Mononuclear cell (primary cell): ENCODE measurements around the gene REEP6. TPM values are rescaled to one million over a fixed set of nuclear protein-coding genes. Genes with fewer than 3 reads are reported as not detected.
"Not testable (repeated sequence)": the region's sequence is repeated elsewhere in the genome, so short reads cannot be mapped to it uniquely, and the experiment has no call there.

Experiments used
- H3K27me3 ChIP-seq: 2 replicates; pipeline ENCODE4 v1.6.0; 2011; ENCODE audit warnings: low read length, control low read depth; ENCODE audit not compliant: insufficient read depth
- H3K4me1 ChIP-seq: 2 replicates; pipeline ENCODE4 v1.5.1; 2011; ENCODE audit warnings: mild to moderate bottlenecking, low read length, control low read depth; ENCODE audit not compliant: insufficient read depth
- H3K4me3 ChIP-seq: 2 replicates; pipeline ENCODE4 v1.5.1; 2011; ENCODE audit warnings: mild to moderate bottlenecking, low read length, moderate library complexity
- H3K9me3 ChIP-seq: 2 replicates; pipeline ENCODE4 v1.5.1; 2011; ENCODE audit warnings: low read depth, mild to moderate bottlenecking, control low read depth, low read length
- total RNA-seq: library from RNA; depleted of rRNA; stranded (reverse); fragments of >200 nt; gene quantifications from one replicate; pipeline ENCODE4 v1.2.3, GENCODE V29; 2012

Gene REEP6
- total RNA-seq, 1 donor: 2.1 TPM

DNA sequence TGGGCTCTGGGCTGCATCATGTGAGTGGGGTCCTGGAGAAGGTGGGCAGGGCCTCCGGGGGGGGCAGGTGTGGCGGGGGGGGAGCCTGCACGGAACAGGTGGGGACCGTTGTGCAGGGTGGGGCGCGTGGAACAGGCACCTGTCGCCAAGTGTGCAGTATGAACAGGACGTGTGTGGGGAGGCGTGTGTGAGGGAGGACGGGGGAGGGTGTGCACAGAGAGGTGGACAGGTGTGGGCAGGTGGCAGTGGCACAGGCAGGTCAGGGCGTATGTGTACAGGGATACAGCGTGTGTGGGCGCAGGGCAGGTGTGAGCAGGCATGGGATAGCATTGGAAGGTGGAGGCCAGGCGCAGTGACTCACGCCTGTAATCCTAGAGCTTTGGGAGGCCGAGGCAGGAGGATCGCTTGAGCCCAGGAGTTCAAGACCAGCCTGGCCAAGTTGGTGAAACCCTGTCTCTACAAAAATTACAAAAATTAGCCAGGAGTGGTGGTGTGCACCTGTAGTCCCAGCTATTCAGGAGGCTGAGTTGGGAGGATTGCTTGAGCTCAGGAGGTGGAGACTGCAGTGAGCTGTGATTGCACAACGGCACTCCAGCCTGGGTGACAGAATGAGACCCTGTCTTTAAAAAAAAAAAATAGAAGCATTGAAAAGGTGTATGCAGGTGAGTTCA lies 36.1 kb downstream of the REEP6 start:
- H3K4me1 ChIP-seq: no peaks in the 10 kb centered on the region
- H3K27me3 ChIP-seq: peaks cover 19% of the 10 kb centered on the region
- no peaks in the 10 kb centered on the region for H3K9me3 ChIP-seq
- no peak overlapping the region for H3K4me3 ChIP-seq

DNA sequence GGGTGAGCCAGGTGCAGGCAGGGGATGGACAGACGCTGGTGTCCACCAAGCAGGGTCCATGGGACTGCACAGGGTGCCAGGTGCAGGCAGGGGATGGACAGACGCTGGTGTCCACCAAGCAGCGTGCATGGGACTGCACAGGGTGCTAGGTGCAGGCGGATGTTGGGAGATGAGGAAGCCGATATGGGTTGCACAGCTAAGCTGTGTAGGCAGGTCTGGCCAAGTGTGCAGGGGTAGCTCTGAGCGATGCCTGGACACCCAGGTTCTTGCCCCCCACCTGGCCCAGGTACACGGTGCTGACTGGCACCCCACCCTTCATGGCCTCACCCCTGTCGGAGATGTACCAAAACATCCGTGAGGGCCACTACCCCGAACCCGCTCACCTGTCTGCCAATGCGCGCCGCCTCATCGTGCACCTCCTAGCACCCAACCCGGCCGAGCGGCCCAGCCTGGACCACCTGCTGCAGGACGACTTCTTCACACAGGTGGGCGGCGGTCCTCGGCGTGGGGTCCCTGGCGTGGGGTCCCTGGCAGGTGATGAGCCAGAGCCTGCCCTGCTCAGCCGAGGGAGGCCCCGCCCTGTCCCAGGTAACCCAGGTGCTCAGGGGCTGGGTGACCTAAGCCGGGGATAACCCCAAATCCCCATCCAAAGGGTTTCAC lies 36.8 kb downstream of the REEP6 start:
- peaks cover 18% of the 10 kb centered on the region for H3K27me3 ChIP-seq
- no peaks in the 10 kb centered on the region for H3K4me1 ChIP-seq
- no peaks in the 10 kb centered on the region for H3K9me3 ChIP-seq
- H3K4me3 ChIP-seq: no peak overlapping the region

DNA sequence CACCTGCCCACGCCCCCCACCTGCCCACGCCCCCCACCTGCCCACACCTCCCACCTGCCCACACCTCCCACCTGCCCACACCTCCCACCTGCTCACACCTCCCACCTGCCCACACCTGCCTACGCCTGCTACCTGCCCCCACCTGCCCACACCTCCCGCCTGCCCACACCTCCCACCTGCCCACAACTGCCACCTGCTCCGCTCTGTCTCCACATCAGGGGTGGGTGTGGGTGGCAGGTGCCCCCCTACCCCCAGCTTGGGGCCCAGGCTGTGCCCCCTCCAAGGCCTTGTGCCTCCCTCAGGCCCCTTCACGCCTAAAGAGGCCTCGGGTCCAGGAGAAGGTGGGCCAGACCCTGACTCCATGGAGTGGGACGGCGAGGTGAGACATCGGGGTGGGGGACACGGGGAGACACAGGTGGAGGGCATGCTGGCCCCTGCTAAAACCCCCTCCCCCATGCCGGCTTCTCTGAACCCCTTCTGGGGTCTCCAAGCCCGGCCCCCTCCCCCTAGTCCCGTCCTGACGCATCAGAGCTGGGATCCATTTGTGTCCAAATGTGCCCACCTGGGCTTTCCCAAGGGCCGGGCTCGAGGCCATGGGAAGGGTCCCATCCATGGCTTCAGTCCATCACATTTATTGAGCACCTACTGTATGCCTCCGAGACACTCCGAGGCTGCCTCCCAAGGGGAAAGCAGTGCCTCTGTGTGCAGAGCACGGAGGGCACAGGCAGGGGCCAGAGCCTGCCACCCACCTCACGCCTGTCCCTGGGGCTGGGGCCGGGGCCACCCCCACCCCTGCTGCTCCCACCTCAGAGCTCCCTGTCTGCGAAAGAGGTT lies 37.8 kb downstream of the REEP6 start:
- H3K9me3 ChIP-seq: no peaks in the 10 kb centered on the region
- no peaks in the 10 kb centered on the region for H3K4me1 ChIP-seq
- peaks cover 10% of the 10 kb centered on the region for H3K27me3 ChIP-seq
- no peak overlapping the region for H3K4me3 ChIP-seq

DNA sequence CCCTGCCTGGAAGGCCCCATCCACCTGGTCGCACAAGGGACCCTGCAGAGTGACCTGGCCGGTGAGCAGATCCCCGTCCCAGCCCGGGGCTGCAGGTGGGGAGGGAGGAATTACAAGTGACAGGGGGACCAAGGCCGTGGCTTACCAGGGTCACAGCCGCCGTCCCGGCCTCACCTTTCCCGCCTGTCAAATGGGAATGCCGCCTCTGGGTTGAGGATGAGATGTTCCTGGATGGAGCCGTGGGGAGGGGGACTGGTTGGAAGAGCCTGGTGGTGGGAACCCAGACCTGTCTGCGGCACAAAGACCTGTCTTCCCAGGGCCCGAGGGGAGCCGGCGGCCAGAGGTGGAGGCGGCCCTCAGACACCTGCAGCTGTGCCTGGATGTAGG lies 38.4 kb downstream of the REEP6 start:
- Histone ChIP-seq H3K27me3 (peaks cover 8% of the 10 kb centered on the region), H3K9me3 (no peaks in the 10 kb centered on the region), H3K4me3 (no peak overlapping the region), H3K4me1 (no peaks in the 10 kb centered on the region)

DNA sequence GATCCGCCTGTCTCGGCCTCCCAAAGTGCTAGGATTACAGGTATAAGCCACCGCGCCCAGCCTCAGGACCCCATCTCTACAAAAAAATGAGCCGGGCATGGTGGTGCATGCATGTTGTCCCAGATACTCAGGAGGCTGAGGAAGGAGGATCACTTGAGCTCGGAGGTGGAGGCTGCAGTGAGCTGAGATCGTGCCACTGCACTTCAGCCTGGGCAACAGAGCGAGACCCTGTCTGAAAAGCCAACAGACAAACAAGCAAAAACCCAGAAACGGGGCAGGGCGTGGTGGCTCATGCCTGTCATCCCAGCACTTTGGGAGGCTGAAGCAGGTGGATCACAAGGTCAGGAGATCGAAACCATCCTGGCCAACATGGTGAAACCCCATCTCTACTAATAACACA lies 39.9 kb downstream of the REEP6 start:
- not testable (repeated sequence) for H3K9me3 ChIP-seq, H3K4me1 ChIP-seq

DNA sequence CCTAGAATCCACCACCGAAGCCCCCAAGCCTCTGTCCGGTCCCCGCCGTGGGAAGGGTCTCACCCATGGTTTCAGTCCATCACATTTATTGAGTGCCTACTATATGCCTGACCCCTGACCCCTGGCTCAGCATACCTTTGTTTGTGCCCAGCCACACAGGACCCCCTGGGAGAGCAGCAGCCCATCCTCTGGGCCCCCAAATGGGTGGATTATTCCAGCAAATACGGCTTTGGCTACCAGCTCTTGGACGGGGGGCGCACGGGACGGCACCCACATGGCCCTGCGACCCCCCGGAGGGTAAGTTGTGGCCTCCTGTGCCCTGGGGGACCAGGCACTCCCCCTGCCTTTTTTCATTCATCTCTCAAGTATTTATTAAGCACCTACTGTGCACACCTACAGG lies 40.6 kb downstream of the REEP6 start:
- no peaks in the 10 kb centered on the region for H3K4me1 ChIP-seq
- no peak overlapping the region for H3K4me3 ChIP-seq
- no peaks in the 10 kb centered on the region for H3K27me3 ChIP-seq
- H3K9me3 ChIP-seq: no peaks in the 10 kb centered on the region

More for the DNA sequence above, 39.9 kb downstream of the REEP6 start:
- H3K4me3 ChIP-seq, H3K27me3 ChIP-seq: not testable (repeated sequence)

DNA sequence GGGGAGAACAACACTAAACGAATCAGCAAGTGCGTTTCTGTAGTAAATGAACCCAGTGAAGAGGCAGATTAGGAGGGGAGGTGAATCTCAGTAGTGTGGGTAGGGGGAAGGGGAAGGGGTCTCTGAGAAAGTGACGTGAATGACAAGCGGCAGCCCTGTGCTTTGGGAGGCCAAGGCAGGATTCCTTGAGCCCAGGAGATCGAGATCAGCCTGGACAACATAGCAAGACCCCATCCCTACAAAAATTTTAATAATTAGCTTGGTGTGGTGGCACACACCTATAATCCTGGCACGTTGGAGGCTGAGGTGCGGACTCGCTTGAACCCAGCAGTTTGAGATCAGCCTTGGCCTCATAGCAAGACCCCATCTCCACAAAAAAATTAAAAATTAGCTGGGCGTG lies 41.0 kb downstream of the REEP6 start:
- no peaks in the 10 kb centered on the region for H3K27me3 ChIP-seq
- no peak overlapping the region for H3K4me3 ChIP-seq
- no peaks in the 10 kb centered on the region for H3K4me1 ChIP-seq
- H3K9me3 ChIP-seq: no peaks in the 10 kb centered on the region

DNA sequence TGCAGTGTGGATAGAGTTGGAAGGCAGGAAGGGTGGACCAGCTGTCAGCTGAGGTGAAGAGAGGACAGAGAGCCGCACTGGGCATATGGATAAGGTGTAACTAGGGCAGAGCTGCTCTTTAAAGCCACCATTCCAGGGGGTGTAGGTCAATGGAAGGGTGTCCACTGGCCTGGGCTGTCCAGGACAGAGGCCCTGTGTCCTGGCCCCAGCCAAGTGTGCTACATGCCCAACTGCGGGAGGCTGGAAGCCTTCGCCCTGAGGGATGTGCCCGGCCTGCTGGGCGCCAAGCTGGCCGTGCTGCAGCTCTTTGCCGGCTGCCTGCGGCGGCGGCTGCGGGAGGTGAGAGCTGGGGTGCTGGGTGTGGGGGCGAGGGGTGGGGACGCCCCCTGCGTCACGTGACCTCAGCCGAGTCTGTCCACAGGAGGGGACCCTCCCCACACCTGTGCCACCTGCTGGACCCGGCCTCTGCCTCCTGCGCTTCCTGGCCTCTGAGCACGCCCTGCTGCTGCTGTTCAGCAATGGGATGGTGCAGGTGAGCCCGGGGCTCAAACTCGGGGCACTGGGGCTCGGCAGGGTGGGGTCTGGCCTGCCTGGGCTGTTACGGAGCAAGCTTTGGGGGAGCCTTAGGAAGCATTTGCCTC lies 42.6 kb downstream of the REEP6 start:
- no peak overlapping the region for H3K4me3 ChIP-seq
- H3K9me3 ChIP-seq: no peaks in the 10 kb centered on the region
- H3K4me1 ChIP-seq: no peaks in the 10 kb centered on the region
- no peaks in the 10 kb centered on the region for H3K27me3 ChIP-seq

DNA sequence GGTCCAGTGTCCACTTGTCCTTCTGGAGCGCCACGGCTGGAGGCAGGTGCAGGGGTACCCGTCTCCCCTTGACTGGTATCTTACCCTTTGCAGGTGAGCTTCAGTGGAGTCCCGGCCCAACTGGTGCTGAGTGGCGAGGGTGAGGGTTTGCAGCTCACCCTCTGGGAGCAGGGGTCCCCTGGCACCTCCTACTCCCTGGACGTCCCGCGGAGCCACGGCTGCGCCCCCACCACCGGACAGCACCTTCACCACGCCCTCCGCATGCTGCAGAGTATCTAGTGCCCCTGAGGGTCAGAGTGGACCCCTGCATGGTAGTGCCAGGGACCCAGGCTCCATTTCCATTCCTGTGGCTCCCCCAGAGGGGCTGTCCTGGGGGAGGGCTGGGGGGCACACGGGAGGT lies 44.0 kb downstream of the REEP6 start:
- no peak overlapping the region for H3K4me3 ChIP-seq
- no peaks in the 10 kb centered on the region for H3K9me3 ChIP-seq
- H3K4me1 ChIP-seq: no peaks in the 10 kb centered on the region
- no peaks in the 10 kb centered on the region for H3K27me3 ChIP-seq

DNA sequence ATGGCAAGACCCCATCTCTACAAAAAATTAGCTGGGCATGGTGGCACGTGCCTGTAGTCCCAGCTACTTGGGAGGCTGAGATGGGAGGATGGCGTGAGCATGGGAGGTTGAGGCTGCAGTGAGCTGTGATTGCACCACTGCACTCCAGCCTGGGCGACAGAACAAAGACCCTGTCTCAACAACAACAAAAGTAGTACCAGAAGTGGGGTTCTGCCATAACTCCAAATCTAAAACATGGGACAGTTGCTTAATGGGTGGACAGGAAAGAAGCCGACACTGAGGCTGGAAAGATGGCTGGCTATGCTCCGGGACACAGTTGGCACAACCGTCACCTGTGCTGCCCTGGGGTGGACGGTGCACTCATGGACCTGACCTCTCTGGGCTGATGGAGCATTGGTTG lies 44.7 kb downstream of the REEP6 start:
- not testable (repeated sequence) for H3K27me3 ChIP-seq, H3K9me3 ChIP-seq, H3K4me1 ChIP-seq, H3K4me3 ChIP-seq

DNA sequence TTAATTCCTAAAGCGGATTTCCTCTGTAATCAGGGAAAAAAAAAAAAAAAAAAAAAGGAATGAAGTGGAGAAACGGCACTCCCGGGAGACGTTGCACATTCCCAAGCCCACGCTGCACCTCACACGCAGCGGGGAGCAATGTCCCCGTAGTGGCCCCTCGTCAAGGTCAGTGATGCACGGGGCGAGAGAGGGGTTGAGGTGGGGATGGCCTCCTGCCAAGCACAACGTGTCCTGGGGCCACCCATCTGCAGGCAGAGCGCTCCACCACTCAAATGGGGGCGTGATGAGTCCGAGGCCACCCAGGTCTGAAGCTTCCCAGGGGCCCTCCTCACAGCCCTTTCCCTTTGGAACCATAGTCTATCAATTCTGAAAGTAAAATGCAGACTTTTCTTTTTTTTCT lies 48.0 kb downstream of the REEP6 start:
- no peaks in the 10 kb centered on the region for H3K27me3 ChIP-seq
- H3K4me3 ChIP-seq: no peak overlapping the region
- H3K9me3 ChIP-seq: no peaks in the 10 kb centered on the region
- no peaks in the 10 kb centered on the region for H3K4me1 ChIP-seq

DNA sequence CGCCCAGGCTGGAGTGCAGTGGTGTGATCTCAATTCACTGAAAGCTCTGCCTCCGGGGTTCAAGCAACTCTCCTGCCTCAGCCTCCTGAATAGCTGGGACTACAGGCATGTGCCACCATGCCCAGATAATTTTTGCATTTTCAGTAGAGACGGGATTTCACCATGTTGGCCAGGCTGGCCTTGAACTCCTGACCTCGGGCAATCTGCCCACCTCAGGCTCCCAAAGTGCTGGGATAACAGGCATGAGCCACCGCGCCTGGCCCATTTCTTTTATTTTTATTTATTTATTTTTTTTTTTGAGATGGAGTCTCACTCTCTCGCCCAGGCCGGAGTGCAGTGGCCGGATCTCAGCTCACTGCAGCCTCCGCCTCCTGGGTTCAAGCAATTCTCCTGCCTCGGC lies 48.8 kb downstream of the REEP6 start:
- not testable (repeated sequence) for H3K27me3 ChIP-seq, H3K9me3 ChIP-seq, H3K4me1 ChIP-seq

DNA sequence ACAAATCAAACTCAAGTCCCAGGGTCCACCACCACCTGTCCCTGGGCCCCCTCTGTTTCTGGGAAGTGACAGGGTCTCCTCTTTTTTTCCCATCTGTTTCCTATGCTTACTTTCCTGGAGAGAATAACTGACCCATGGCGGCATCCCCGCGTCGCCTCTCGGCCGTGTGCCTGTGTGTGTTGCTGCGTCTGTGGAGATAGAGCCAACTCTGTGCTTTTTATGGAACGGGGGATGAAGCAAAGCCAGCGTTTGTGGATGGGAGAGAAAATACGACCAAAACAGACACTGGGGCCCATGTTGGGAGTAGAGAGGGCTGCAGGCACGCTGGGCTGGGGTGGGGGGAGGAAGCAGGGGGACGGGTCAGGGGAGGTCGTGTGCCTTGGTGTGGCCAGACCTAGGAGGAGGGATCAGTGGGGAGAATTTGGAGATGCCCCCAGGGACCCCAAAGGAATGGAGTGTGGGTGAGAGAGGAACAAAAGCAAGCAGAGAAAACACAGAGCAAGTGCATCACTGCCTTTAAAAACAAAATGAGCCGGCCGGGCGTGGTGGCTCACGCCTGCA lies 49.5 kb downstream of the REEP6 start:
- Histone ChIP-seq H3K4me3 (no peak overlapping the region), H3K9me3 (no peaks in the 10 kb centered on the region), H3K4me1 (no peaks in the 10 kb centered on the region), H3K27me3 (no peaks in the 10 kb centered on the region)

More for the DNA sequence above, 48.8 kb downstream of the REEP6 start:
- not testable (repeated sequence) for H3K4me3 ChIP-seq
